IPS-18c (cell line): ENCODE measurements around the gene NUP98.
"Not testable (repeated sequence)": the region's sequence is repeated elsewhere in the genome, so short reads cannot be mapped to it uniquely, and the experiment has no call there.

Experiments
- H3K4me3 ChIP-seq: 2 replicates; pipeline ENCODE4 v1.7.0; 2013; ENCODE audit warnings: low read depth, mild to moderate bottlenecking, low read length, moderate library complexity; ENCODE audit not compliant: insufficient read depth
- H3K9me3 ChIP-seq: one replicate; pipeline ENCODE4 v1.6.1; 2013; ENCODE audit warnings: mild to moderate bottlenecking, low read length, moderate library complexity; ENCODE audit not compliant: control insufficient read depth, insufficient read depth

Gene NUP98

GRCh38 chr11:3775736-3776406 is 21.5 kb downstream of the NUP98 start:
- Histone ChIP-seq H3K9me3 (no peaks in the 10 kb centered on the region), H3K4me3 (no peak overlapping the region)

GRCh38 chr11:3773180-3773579 is 24.2 kb downstream of the NUP98 start:
- H3K4me3 ChIP-seq = no peak overlapping the region
- no peaks in the 10 kb centered on the region for H3K9me3 ChIP-seq

- Histone ChIP-seq H3K9me3 (no peaks in the 10 kb centered on the region), H3K4me3 (no peak overlapping the region)
Observed at GRCh38 chr11:3767536-3767935, 29.8 kb downstream of the NUP98 start.

GRCh38 chr11:3766836-3767235 is 30.5 kb downstream of the NUP98 start:
- not testable (repeated sequence) for H3K9me3 ChIP-seq, H3K4me3 ChIP-seq

GRCh38 chr11:3764266-3764665 is 33.1 kb downstream of the NUP98 start:
- Histone ChIP-seq H3K4me3 (no peak overlapping the region), H3K9me3 (no peaks in the 10 kb centered on the region)

GRCh38 chr11:3755151-3755550 is 42.2 kb downstream of the NUP98 start:
- H3K9me3 ChIP-seq = no peaks in the 10 kb centered on the region
- no peak overlapping the region for H3K4me3 ChIP-seq

GRCh38 chr11:3753110-3753509 is 44.2 kb downstream of the NUP98 start:
- Histone ChIP-seq H3K9me3 (no peaks in the 10 kb centered on the region), H3K4me3 (no peak overlapping the region)

- Histone ChIP-seq H3K4me3 (no peak overlapping the region), H3K9me3 (no peaks in the 10 kb centered on the region)
Observed at GRCh38 chr11:3747704-3748103, 49.6 kb downstream of the NUP98 start.

GRCh38 chr11:3745161-3745560 is 52.2 kb downstream of the NUP98 start:
- no peak overlapping the region for H3K4me3 ChIP-seq
- H3K9me3 ChIP-seq = no peaks in the 10 kb centered on the region

GRCh38 chr11:3738723-3739122 is 58.6 kb downstream of the NUP98 start:
- no peaks in the 10 kb centered on the region for H3K9me3 ChIP-seq
- no peak overlapping the region for H3K4me3 ChIP-seq

GRCh38 chr11:3738241-3738640 is 59.1 kb downstream of the NUP98 start:
- H3K9me3 ChIP-seq = no peaks in the 10 kb centered on the region
- no peak overlapping the region for H3K4me3 ChIP-seq

- Histone ChIP-seq H3K4me3 (no peak overlapping the region), H3K9me3 (no peaks in the 10 kb centered on the region)
Observed at GRCh38 chr11:3737386-3737933, 59.9 kb downstream of the NUP98 start.

GRCh38 chr11:3736816-3737215 is 60.5 kb downstream of the NUP98 start:
- H3K4me3 ChIP-seq = no peak overlapping the region
- no peaks in the 10 kb centered on the region for H3K9me3 ChIP-seq

GRCh38 chr11:3735827-3736226 is 61.5 kb downstream of the NUP98 start:
- H3K4me3 ChIP-seq = no peak overlapping the region
- no peaks in the 10 kb centered on the region for H3K9me3 ChIP-seq

GRCh38 chr11:3732671-3733436 is 64.5 kb downstream of the NUP98 start:
- Histone ChIP-seq H3K9me3 (no peaks in the 10 kb centered on the region), H3K4me3 (no peak overlapping the region)

- Histone ChIP-seq H3K4me3 (no peak overlapping the region), H3K9me3 (no peaks in the 10 kb centered on the region)
Observed at GRCh38 chr11:3723014-3723708, 74.2 kb downstream of the NUP98 start.

- no peak overlapping the region for H3K4me3 ChIP-seq
- no peaks in the 10 kb centered on the region for H3K9me3 ChIP-seq
Observed at GRCh38 chr11:3722100-3722499, 75.3 kb downstream of the NUP98 start.

GRCh38 chr11:3720997-3721396 is 76.4 kb downstream of the NUP98 start:
- Histone ChIP-seq H3K4me3 (no peak overlapping the region), H3K9me3 (no peaks in the 10 kb centered on the region)
